Fibroblast of lung (primary cell): Measurements from ENCODE around the gene SLC39A9. TPM values are rescaled to one million over a fixed set of nuclear protein-coding genes. Genes with fewer than 3 reads are reported as not detected.

Experiments used
- DNase-seq, 2 donors: peaks; one replicate each; pipeline versions ENCODE4 v3.0.0 to v3.0.0-alpha.2; 2010; ENCODE audit warnings: low read depth in 2 of 2
- H2AFZ ChIP-seq: 2 replicates; pipeline ENCODE4 v1.5.1; 2012; ENCODE audit warnings: low read length, control low read depth, inconsistent platforms
- H3K27ac ChIP-seq: 2 replicates; pipeline ENCODE4 v1.5.1; 2011; ENCODE audit warnings: low read length, control low read depth; ENCODE audit not compliant: insufficient read depth
- H3K27me3 ChIP-seq: 2 replicates; pipeline ENCODE4 v1.5.1; 2011; ENCODE audit warnings: mild to moderate bottlenecking, low read length; ENCODE audit not compliant: control insufficient read depth, insufficient read depth
- H3K36me3 ChIP-seq: 2 replicates; pipeline ENCODE4 v1.5.1; 2011; ENCODE audit warnings: low read length; ENCODE audit not compliant: control insufficient read depth, insufficient read depth
- H3K4me1 ChIP-seq: 2 replicates; pipeline ENCODE4 v1.5.1; 2011; ENCODE audit warnings: low read length; ENCODE audit not compliant: control insufficient read depth, insufficient read depth; ENCODE audit errors: extremely low read depth
- H3K4me2 ChIP-seq: 2 replicates; pipeline ENCODE4 v1.5.1; 2011; ENCODE audit warnings: low read length, control low read depth; ENCODE audit not compliant: insufficient read depth; ENCODE audit errors: extremely low read depth
- H3K4me3 ChIP-seq, 4 experiments: fragments of 200-600 bp in 1 of 4; sonication (generic) in 1 of 4; replicated peaks in 1 of 4; 2 replicates each; pipeline ENCODE4 v1.5.1; 2011 to 2016; ENCODE audit warnings: low read length in 4 of 4, low read depth in 3 of 4, mild to moderate bottlenecking in 3 of 4, control low read depth in 2 of 4, inconsistent platforms in 1 of 4, mixed read lengths in 1 of 4; ENCODE audit not compliant: insufficient read depth in 1 of 4; ENCODE audit errors: control extremely low read depth in 1 of 4
- H3K79me2 ChIP-seq: 2 replicates; pipeline ENCODE4 v1.5.1; 2012; ENCODE audit warnings: mild to moderate bottlenecking, low read length, inconsistent platforms; ENCODE audit not compliant: control insufficient read depth, insufficient read depth
- H3K9ac ChIP-seq: 2 replicates; pipeline ENCODE4 v1.5.1; 2011; ENCODE audit warnings: mild to moderate bottlenecking, low read length, control low read depth; ENCODE audit not compliant: insufficient read depth
- H3K9me3 ChIP-seq: 2 replicates; pipeline ENCODE4 v1.5.1; 2012; ENCODE audit warnings: low read depth, low read length; ENCODE audit not compliant: control insufficient read depth, insufficient read depth
- H4K20me1 ChIP-seq: 2 replicates; pipeline ENCODE4 v1.5.1; 2011; ENCODE audit warnings: low read length; ENCODE audit not compliant: control insufficient read depth, insufficient read depth; ENCODE audit errors: extremely low read depth
- CTCF ChIP-seq, 2 donors: IDR thresholded peaks in 1 of 2; conservative IDR thresholded peaks in 1 of 2; 1 replicate in 1 of 2; 2 replicates in 1 of 2; pipeline ENCODE4 v1.5.1; 2011 to 2012; ENCODE audit warnings: low read length in 2 of 2, control low read depth in 1 of 2, inconsistent platforms in 1 of 2, low read depth in 1 of 2, mild to moderate bottlenecking in 1 of 2
- EZH2 ChIP-seq: IDR thresholded peaks from 2 replicates; pipeline ENCODE4 v1.5.1; 2012; ENCODE audit warnings: low read length, control low read depth, mild to moderate bottlenecking; ENCODE audit errors: missing control alignments
- polyA plus RNA-seq, 2 donors: library from polyadenylated mRNA; depleted of rRNA in 1 of 2; stranded (reverse) in 1 of 2; unstranded in 1 of 2; fragments of >200 nt; gene quantifications; 2 replicates each; pipeline ENCODE4 v1.2.1, GENCODE V29; 2011 to 2012; ENCODE audit warnings: missing spikeins in 1 of 2
- total RNA-seq: library from RNA; depleted of rRNA; stranded (reverse); fragments of >200 nt; gene quantifications from 2 replicates; pipeline ENCODE4 v1.2.1, GENCODE V29; 2014

The SLC39A9 gene
- total and polyA plus RNA-seq, 2 donors (not counting 1 experiment from before 2014, with no cell fraction given) = 81.9 to 104 TPM

- Histone ChIP-seq H3K4me3 (no peak overlapping the region), H3K79me2 (peaks cover 4% of the 10 kb centered on the region), H3K36me3 (no peaks in the 10 kb centered on the region), H3K27me3 (no peaks in the 10 kb centered on the region), H3K27ac (no peak overlapping the region), H2AFZ (no peak overlapping the region), H3K4me1 (peaks cover 3% of the 10 kb centered on the region), H4K20me1 (no peaks in the 10 kb centered on the region), H3K9me3 (no peaks in the 10 kb centered on the region), H3K9ac (no peak overlapping the region), H3K4me2 (no peak overlapping the region)
- TF ChIP-seq EZH2 (no peak), CTCF (conservative IDR thresholded peaks at IDR 0.05 in 1 of 2, IDR thresholded peaks at IDR 0.05 in 1 of 2; ENCODE audit: low read depth in 1 of 2, low read length in 2 of 2) (no peak)
- peak; percentile 12 to 48 for DNase-seq
Observed at GRCh38 chr14:69424149-69424923, 25.8 kb downstream of the SLC39A9 start.

GRCh38 chr14:69427596-69427995, 29.1 kb downstream of the SLC39A9 start:
- peaks cover 3% of the 10 kb centered on the region for H3K4me1 ChIP-seq
- no peaks in the 10 kb centered on the region for H3K27me3 ChIP-seq
- H3K79me2 ChIP-seq = peaks cover 4% of the 10 kb centered on the region
- H3K9ac ChIP-seq = no peak overlapping the region
- H3K36me3 ChIP-seq = no peaks in the 10 kb centered on the region
- no peak overlapping the region for H2AFZ ChIP-seq
- H3K4me2 ChIP-seq = no peak overlapping the region
- DNase-seq = no peak
- H3K4me3 ChIP-seq = no peak overlapping the region
- H4K20me1 ChIP-seq = no peaks in the 10 kb centered on the region
- no peak overlapping the region for H3K27ac ChIP-seq
- H3K9me3 ChIP-seq = no peaks in the 10 kb centered on the region
- TF ChIP-seq CTCF (conservative IDR thresholded peaks at IDR 0.05 in 1 of 2, IDR thresholded peaks at IDR 0.05 in 1 of 2; ENCODE audit: low read depth in 1 of 2, low read length in 2 of 2) = no peak

- no peak overlapping the region for H2AFZ ChIP-seq
- peaks cover 3% of the 10 kb centered on the region for H3K4me1 ChIP-seq
- H3K9me3 ChIP-seq = no peaks in the 10 kb centered on the region
- H3K27ac ChIP-seq = no peak overlapping the region
- no peak overlapping the region for H3K9ac ChIP-seq
- H3K4me3 ChIP-seq = no peak overlapping the region
- H3K79me2 ChIP-seq = peaks cover 4% of the 10 kb centered on the region
- no peaks in the 10 kb centered on the region for H4K20me1 ChIP-seq
- no peak for TF ChIP-seq CTCF (conservative IDR thresholded peaks at IDR 0.05 in 1 of 2, IDR thresholded peaks at IDR 0.05 in 1 of 2; ENCODE audit: low read depth in 1 of 2, low read length in 2 of 2)
- no peak for TF ChIP-seq EZH2
- no peaks in the 10 kb centered on the region for H3K27me3 ChIP-seq
- no peak overlapping the region for H3K4me2 ChIP-seq
- no peaks in the 10 kb centered on the region for H3K36me3 ChIP-seq
- DNase-seq = no peak
Observed at GRCh38 chr14:69428289-69428998, 30.0 kb downstream of the SLC39A9 start.
